ENCODE measurements around the gene CYP27B1. TPM values are rescaled to one million over a fixed set of nuclear protein-coding genes. Genes with fewer than 3 reads are reported as not detected.

The CYP27B1 gene
- total and polyA plus RNA-seq, 2 donors from 2014 or later, result 3.5 to 33.4 TPM

- Histone ChIP-seq H3K27ac (ENCODE audit: low read depth in 2 of 2, low read length in 2 of 2) (no peak overlapping the region), H3K27me3 (ENCODE audit: control insufficient read depth, insufficient read depth, low read length) (peaks cover 14% of the 10 kb centered on the region), H3K9ac (ENCODE audit: low read length in 3 of 3) (no peak overlapping the region), H3K9me3 (ENCODE audit: control insufficient read depth in 2 of 3, insufficient read depth in 1 of 3, low read length in 3 of 3) (no peaks in the 10 kb centered on the region), H3K36me3 (ENCODE audit: control insufficient read depth in 2 of 3, insufficient read depth in 3 of 3, low read length in 3 of 3) (peaks cover 4 to 10% (median 7%) of the 10 kb centered on the region in 3 donors), H3K4me1 (ENCODE audit: control insufficient read depth in 2 of 3, insufficient read depth in 2 of 3, low read depth in 1 of 3, low read length in 3 of 3) (peaks cover 0 to 8% (median 5%) of the 10 kb centered on the region in 3 donors), H3K4me3 (ENCODE audit: low read length in 3 of 3) (no peak overlapping the region)
- no peak for TF ChIP-seq CTCF (IDR thresholded peaks at IDR 0.05; ENCODE audit: borderline replicate concordance, extremely low read depth, insufficient read depth)
- FAIRE-seq (no peak), DNase-seq (no peak)
- intact Hi-C loops (cut with DNase I), result no loop called here
Measured at GRCh38 chr12:57743769-57744168, 23.1 kb downstream of the CYP27B1 start.

GRCh38 chr12:57741844-57742738 lies 24.8 kb downstream of the CYP27B1 start:
- Histone ChIP-seq H3K36me3 (ENCODE audit: control insufficient read depth in 2 of 3, insufficient read depth in 3 of 3, low read length in 3 of 3) (peaks cover 0 to 8% (median 2%) of the 10 kb centered on the region in 3 donors), H3K4me3 (ENCODE audit: low read length in 3 of 3) (peak overlapping the region in 1 of 3 donors; percentile 25), H3K4me1 (ENCODE audit: control insufficient read depth in 2 of 3, insufficient read depth in 2 of 3, low read depth in 1 of 3, low read length in 3 of 3) (peaks cover 0 to 8% (median 5%) of the 10 kb centered on the region in 3 donors), H3K27ac (ENCODE audit: low read depth in 2 of 2, low read length in 2 of 2) (no peak overlapping the region), H3K9ac (ENCODE audit: low read length in 3 of 3) (no peak overlapping the region), H3K9me3 (ENCODE audit: control insufficient read depth in 2 of 3, insufficient read depth in 1 of 3, low read length in 3 of 3) (no peaks in the 10 kb centered on the region), H3K27me3 (ENCODE audit: control insufficient read depth, insufficient read depth, low read length) (peaks cover 16% of the 10 kb centered on the region)
- TF ChIP-seq CTCF (IDR thresholded peaks at IDR 0.05; ENCODE audit: borderline replicate concordance, extremely low read depth, insufficient read depth), result no peak
- no peak for FAIRE-seq
- intact Hi-C loops (cut with DNase I), result no loop called here
- no peak for DNase-seq

GRCh38 chr12:57741413-57741789 lies 25.5 kb downstream of the CYP27B1 start:
- H3K9ac ChIP-seq (ENCODE audit: low read length in 3 of 3), result no peak overlapping the region
- TF ChIP-seq CTCF (IDR thresholded peaks at IDR 0.05; ENCODE audit: borderline replicate concordance, extremely low read depth, insufficient read depth), result no peak
- peaks cover 0 to 10% (median 9%) of the 10 kb centered on the region in 3 donors for H3K4me1 ChIP-seq (ENCODE audit: control insufficient read depth in 2 of 3, insufficient read depth in 2 of 3, low read depth in 1 of 3, low read length in 3 of 3)
- no peak overlapping the region for H3K27ac ChIP-seq (ENCODE audit: low read depth in 2 of 2, low read length in 2 of 2)
- H3K9me3 ChIP-seq (ENCODE audit: control insufficient read depth in 2 of 3, insufficient read depth in 1 of 3, low read length in 3 of 3), result no peaks in the 10 kb centered on the region
- peaks cover 0 to 3% (median 0%) of the 10 kb centered on the region in 3 donors for H3K36me3 ChIP-seq (ENCODE audit: control insufficient read depth in 2 of 3, insufficient read depth in 3 of 3, low read length in 3 of 3)
- intact Hi-C loops (cut with DNase I), result no loop called here
- H3K27me3 ChIP-seq (ENCODE audit: control insufficient read depth, insufficient read depth, low read length), result peaks cover 19% of the 10 kb centered on the region
- no peak for FAIRE-seq
- no peak overlapping the region for H3K4me3 ChIP-seq (ENCODE audit: low read length in 3 of 3)
- no peak for DNase-seq

Measured in kidney (tissue), 14 donors.